NCI-H2107 (cell line): ENCODE data around the gene TMEM163.
"Not testable (repeated sequence)": the region's sequence is repeated elsewhere in the genome, so short reads cannot be mapped to it uniquely, and the experiment has no call there.

Experiments used
- DNase-seq: peaks from one replicate; lab custom pipeline; 2025; lab: John Stamatoyannopoulos, UW

TMEM163 gene

DNA sequence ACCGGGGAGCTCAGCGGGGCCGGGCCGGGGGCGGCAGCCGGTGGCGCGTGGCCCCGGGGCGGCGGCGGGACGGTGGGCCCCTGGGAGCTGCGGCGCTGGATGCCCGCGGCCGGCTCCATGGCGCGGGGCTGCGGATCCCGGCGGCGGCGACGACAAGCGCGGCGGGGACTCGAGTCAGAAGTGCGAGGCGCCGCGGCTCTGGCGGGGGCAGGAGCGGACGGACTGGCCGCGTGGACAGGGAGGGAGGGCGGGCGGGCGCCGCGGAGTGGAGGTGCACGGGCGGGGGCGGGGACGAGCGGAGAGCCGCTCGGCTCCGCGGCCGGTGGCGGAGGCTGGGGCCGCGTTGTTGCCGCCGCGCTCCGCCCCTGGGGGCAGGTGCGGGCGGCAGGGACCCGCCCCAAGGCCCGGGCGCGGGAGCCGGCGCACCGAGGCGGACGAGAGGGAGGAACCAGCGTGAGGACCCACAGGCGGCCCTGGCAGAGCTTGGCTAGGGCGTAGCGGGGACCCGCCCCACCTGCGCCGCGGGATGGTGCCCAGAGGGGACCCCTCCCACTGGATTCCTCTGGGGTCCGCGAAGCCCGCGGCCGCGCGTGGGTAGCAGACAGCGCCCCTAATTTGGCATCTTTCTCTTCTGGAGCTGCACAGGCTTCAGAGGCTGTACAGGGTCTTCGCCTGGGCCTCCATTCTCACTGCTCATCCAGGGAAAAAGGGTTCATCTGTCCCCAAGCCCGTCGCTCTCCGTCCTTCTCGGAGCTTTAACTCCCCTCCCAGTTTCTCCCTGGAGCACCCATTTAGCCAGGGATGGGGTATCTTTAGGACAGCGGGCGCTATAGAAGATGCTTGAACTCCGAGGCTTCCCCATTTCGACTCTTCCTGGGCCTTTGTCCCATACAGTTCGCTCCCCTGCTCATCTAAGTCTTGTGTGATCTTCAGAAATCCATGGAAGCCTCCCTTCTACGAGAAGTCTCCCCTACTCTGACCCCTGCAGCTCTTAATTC lies at the start of gene TMEM163:
Gene TMEM163, minus strand, starts transcription at position 184 of the 998 bp plus-strand sequence.
- no peak for DNase-seq

DNA sequence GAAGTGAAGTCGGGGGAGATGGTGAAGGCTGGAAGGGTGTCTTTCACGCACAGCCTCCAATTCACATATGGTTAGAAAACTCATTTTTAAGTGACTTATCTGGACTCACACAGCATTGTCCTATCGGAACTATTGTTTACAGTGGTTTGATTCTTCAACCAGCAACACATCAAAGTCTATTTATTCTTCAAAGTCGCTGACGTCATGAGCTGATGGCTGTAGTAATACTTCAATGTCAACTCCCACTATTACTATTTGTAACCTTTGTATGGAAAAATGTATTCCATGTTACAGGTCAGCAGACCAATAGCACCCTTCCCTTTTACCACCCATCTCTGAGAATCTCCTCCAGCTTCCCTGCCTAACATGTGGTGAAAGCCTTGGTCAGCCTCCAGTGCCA lies 47.8 kb upstream of the TMEM163 start:
- no peak for DNase-seq

DNA sequence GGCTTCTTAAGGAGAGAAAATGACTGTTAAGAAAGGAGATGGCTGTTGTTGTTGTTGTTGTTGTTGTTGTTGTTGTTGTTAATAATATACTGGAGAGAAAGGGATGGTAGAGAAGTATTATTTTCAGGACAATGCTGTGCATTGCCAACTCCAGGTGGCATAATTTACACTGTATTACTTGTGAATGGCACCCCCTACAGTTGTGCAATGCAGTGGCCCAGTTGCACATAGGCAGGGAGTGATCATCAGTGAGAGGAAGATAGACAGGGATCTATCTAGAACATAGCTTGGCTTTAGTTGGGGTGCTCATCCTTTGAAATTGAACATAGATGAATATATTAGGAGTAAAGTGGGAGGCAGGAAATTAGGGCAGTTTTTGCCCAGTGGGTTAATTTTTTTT lies 47.2 kb upstream of the TMEM163 start:
- no peak for DNase-seq

DNA sequence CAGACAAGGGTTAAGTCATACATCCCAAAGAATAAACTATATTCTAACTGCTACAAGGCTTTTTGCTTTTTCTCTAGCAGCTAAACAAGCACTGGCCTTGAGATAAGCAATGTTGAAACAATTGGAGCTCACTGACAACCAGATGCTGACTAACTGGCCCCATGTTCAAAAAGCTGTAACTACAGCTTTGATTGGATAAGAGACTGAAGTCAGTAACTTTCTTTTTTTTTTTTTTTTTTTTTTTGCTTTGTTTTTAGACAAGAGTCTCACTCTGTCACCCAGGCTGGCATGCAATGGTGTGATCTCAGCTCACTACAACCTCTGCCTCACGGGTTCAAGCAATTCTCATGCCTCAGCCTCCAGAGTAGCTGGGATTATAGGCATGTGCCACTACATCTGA lies 45.4 kb upstream of the TMEM163 start:
- no peak for DNase-seq

DNA sequence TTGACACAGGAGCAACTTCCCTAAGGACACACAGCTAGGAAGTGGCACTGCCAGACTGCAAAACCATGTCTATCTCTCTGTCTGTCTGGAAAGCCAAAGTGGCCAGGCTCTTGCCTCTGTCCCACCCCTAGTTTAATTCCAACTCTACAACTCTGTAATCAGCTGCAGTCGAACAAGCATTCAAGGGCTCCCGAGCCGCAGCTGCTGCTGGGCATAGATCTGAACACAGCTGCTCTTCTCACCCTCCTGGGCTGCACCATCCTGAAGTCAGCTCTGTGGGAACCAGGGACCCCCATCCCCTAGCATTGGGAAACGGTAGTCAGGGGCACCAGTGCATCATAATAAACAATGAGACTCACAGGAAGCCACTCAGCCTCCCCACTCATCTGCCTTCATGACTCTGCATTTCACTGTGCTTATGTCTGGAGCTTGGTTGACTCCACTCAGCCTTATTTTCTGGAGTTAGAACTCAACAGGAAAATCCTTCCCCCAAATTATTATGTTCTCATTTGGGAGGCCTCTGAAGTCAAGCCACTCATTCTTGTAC lies 44.4 kb upstream of the TMEM163 start:
- DNase-seq, result no peak

DNA sequence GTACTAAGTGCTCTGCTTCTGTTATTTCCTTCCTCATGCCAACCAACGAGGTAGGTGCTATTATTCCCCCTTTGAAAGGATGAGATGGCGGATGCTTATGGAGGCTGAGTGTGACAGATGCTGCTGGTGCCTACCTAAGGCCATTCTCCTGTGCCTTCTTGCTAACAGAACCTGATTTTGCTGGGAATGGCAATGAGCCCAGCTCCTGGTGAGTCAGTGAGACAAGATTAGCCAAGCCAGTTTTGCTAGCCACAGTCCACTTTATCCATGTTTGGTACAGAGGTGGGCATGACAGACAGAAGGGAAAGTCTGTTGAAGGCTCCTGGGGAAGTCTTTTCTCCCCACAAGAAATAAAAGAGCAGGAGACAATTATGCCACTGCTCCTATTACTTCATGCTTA lies 43.7 kb upstream of the TMEM163 start:
- DNase-seq, result no peak

DNA sequence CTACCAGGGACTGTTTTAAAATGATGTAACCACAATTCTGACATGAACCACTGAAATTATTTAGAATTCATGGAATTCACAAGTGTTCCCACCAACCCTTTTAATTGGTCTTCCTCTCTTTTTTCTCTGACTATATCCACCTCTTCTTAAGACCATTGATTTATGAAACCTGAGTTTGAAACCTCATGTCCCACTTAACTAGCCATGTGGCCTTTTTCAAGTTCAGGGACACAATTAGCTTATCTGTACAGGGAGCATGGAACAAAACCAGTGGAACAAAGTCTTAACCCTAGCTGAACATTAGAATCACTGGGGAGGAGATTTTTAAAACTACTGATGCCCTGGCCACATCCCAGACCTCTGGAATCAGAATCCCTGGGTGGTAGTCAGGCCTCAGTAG lies 41.6 kb upstream of the TMEM163 start:
- no peak for DNase-seq

DNA sequence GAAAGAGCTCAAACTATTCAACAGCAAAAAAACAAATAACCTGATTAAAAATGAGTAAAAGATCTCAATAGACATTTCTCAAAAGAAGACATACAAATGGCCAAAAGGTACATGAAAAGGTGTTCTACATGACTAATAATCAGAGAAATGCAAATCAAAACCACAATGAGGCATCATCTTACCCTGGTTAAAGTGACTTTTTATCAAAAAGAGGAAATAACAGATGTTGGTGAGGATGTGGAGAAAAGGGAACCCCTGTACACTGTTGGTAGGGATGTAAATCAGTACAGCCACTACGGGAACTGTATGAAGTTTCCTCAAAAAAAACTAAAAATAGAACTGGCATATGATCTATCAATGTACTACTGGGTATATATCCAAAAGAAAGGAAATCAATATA lies 39.8 kb upstream of the TMEM163 start:
- no peak for DNase-seq

DNA sequence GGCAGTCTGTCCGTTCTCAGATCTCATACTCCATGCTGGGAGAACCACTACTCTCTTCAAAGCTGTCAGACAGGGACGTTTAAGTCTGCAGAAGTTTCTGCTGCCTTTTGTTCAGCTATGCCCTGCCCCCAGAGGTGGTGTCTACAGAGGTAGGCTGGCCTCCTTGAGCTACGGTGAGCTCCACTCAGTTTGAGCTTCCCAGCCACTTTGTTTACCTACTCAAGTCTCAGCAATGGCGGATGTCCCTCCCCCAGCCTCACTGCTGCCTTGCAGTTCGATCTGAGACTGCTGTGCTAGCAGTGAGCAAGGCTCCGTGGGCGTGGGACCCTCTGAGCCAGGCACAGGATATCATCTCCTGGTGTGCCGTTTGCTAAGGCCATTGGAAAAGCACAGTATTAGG lies 33.2 kb upstream of the TMEM163 start:
- not testable (repeated sequence) for DNase-seq

DNA sequence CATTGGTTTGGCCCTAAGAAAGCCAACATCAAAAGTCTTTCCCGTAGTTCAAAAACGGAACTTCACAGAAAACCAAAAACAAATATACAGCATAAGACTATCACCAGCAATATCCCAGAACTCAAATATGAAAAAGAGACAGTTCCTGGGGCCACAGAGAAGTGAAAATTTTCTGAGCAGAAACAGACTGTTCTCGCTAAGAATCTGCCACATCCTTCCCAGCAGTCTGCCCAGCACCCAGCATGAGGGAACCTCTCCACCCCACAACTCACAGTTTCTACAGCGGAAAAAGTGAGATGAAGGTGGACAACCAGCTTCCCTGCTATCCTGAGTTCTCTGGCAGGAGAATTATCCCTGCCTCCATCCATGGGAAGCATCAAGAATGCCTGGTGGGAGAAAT lies 26.7 kb upstream of the TMEM163 start:
- DNase-seq, result no peak

DNA sequence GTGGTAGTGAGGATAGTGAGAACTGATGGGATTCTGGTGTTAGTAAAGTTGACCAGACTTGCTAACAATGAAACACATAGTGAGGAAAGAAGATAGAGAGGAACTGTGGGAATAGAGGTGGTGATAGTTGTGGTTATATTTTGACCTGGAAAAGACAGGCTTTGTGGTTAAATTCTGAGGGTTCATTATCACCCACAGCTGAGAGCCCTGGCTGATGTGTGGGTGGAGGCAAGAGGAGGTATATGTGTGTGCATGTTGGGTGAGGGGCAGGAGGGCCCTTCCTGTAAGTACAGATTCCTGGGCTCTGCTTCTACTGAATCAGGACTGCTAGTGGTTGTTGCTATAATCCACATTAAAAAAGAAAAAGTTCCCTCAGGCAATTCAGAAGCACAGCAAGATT lies 26.2 kb upstream of the TMEM163 start:
- no peak for DNase-seq

DNA sequence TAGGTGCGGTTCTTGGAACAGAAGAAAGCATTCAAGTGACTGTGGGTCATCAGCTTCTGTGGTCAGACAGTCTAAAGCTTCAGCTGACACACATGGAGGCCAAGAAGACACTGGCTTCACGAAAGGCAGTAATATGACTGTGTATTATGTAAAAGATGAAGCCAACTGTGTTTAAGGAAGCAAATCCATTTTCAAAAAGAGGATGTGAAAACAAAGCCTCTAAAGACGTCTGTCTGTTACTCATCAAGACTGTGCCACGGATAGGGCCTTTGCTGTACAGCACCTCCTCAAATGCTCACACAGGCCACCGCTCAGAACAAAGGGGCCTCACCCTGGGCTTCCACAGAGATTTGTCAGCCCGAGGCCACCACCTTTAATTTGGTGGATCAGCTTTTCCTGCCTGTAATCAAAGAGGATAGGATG lies 21.1 kb upstream of the TMEM163 start:
- no peak for DNase-seq

DNA sequence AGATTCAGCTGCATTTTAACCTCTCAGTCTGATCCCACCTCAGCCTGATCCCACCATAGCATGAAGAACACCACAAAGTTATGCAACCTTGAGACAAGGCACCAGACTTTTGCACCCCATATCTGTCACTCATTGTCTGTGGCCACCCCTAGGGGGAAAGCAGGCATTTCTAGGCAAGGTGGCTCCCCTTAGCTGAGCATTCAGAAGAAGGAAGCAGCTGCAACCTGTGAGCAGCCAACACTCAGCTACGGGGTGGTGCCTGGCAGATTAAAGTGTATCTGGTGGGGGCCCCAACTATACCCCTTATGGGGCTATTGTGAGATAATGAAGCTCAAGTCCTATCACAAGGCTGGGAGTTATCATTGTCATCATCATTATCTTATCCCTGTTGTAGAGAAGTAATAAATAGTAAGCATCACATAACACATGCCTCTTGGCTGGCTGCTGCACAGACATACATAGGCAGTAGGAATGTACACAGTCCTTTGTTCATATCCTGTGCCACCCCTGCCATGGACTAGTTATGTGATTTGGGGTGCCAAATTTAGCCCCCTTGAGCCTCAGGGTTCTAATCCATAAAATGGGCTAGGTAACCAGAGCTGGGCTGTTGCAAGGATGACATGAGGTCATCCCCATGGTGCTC lies 20.6 kb upstream of the TMEM163 start:
- DNase-seq, result no peak

DNA sequence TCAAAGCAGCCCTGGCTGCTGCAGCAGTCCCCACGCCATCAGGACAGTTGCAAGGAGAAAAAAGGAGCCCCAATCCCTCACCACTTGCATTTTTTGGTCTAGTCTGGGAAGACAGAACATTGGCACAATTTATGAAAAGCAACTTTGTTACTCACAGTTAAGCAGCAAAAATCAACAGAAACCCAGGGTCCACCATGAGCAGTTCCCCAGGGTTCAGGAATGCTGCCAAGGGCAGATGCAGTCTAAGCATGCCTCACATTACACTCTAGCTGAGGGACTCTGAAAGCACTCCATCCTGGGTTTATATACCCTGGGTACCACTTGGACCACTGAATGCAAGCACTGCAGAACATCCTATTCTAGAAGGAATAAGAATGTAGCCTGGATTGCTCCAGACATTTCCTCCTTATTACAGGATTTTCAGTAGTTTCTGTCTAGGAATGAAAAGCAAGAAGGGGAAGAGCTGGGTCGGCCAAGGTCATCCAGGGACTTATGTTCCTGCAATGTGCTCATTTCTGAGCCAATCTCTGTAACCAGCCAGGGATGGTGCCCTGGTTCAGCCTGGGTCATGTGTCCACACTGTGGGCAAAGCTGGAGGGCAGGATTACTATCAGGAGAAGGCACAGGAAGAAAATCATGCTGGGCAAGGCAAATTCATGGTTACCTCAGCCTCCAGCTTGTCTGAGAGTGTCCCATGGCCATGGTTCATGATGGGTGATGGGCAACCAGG lies 19.5 kb upstream of the TMEM163 start:
- DNase-seq, result no peak

DNA sequence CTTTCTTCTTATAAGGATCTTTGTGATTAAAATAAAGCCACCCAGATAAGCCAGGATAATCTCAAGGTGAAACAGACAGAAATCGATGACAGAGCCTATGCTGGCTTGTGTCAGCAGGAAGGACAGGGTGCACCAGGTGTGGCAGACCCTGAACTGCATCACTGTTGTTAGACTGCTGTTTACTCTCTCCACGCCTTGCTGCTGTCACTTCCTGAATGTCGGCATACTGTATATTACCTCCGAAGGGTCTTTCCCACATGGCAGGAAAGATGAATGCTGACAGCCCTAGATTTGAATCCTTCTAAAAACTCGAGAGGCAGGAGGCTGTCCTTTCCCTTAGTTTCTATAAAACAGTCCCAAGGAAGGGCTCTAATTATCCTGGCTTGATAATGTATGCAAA lies 18.9 kb upstream of the TMEM163 start:
- DNase-seq, result no peak

DNA sequence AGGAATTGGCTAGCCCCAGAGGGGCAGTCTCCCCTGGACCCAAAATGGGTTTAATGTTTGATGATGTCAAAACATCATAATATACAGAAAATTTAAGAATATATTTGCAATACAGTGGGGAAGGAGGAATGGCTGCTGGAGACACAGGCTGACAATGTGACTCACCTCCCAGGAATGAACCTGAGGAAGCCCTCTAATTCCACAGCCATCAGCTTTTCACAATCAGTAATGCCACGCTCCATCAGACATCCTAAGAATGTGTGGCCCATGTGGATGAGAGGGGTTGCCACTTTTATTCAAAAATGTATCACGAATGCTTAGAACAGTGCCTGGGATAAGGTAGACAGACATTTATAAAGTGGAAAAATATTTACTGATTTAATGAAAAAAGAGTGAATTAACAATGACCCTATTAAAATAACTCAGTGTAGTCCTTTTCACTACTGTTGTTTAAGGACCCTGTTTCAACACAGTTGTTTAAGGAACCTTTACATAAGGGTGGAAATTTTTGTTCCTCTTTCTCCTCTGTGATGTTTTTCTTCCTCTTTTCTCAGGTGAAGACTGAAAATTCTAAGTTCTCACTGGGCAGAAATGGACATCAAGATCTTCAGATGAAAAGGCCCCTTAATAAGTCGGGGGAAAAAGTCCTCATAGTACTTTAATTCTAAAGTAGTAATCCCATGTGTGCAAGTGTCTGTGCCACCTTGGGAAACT lies 17.5 kb upstream of the TMEM163 start:
- DNase-seq, result no peak

DNA sequence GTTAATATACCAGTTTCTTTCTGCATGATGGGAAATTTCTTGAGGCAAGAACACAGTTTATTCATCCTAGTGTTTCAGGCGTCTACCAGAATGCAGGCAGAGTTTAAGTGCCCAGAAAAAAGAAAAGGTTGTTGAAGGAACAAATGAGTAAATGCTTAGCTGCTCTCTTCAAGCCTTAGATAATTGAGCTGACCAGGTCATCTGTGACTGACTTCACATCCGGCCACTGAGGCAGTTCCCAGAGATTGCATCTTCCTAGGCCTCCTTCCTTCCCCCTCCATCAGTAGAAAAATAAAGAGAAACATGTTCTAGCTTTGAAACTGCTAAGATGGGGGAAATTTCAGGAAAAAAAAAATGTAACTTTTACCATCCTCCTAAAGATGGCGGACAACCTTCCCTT lies 9.4 kb upstream of the TMEM163 start:
- DNase-seq, result no peak

DNA sequence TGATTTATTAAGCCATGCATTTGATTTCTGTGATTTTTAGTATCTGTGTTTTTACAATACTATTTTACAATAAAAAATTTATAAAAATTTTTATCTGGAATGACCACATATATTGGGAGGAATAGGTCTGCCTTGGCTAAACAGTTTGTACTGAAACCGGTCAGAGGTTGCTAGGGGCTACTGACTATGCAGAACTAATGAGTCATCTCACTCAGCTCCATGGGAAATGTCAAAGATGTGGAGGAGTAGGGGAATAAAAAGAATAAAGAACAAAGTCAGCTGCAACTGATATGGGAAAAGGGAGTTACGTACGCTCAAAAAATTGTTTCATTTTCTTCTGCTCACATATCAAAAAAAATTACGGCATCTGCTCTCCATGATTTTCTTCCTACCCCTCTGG lies 8.6 kb upstream of the TMEM163 start:
- DNase-seq, result no peak

DNA sequence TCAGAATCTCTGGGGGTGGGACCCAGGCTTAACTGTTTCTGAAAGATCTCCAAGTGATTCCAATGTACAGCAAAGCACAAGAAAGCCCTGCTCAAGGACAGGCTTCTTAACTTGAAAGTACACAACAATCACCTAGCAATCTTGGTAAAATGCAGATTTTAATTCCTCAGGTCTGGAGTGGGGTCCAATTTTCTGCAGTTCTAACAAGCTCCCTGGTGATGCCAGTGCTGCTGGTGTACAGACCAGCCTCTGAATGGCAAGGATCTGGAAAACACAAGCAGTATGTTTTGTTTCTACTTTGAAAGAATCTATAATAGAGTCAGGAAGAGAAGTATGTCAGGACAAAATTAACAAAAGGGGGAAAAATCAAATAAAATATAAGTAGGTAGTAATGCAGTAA lies 7.8 kb upstream of the TMEM163 start:
- DNase-seq, result no peak

DNA sequence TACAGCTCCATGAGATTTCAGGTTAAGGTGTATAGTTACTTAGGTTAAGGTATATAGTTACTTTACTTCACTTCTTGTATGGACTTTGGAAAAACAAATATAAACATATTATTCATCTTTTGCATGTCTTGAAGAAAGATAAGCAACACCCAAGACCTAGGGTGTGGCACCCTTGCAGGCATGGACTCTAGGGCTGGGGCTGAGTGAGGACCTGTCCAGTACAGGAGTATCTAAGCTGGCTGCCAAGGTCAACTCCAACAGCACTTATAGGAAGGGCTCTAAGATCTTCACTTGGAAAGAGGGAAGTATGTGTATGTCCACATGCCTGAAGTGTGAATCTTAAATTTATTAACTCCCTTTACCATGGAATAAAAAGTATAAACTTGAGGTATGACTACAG lies 7.1 kb upstream of the TMEM163 start:
- DNase-seq, result no peak

DNA sequence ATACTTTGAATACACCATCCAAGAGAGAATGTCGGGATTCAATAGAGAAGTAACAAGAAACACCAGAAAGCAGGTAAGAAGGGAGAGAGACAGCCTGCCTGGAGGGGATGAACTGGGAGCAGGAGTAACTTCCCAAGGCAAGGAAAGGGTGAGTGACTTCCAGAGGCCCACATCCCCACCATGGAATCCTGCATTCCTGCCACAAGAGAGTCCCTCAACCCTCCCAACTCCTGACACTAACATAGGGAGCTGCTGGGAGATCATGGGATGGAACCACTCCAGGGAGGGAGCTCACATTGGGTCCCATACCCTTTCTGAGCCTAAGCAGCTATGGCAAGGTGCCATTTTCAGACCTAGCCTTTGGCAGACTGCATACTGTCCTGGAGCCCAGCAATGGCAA lies 5.5 kb upstream of the TMEM163 start:
- DNase-seq, result no peak

DNA sequence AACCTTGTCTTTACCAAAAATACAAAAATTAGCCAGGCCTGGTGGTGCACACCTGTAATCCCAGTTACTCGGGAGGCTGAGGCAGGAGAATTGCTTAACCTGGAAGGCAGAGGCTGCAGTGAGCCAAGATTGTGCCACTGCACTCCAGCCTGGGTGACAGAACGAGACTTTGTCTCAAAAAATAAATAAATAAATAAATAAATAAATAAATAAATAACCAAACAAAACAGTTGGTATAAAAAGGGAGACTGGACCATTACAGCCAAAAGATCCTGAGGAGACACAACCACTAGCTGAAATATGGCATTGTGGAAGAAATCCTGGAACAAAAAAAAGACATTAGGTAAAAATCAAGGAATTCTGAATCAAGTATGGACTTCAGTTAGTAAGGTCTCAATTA lies 4.9 kb upstream of the TMEM163 start:
- not testable (repeated sequence) for DNase-seq
